Cardiac fibroblast (primary cell): ENCODE results near the gene SYNGAP1.

Source experiments
- DNase-seq, 2 donors: peaks; one replicate each; pipeline versions ENCODE4 v3.0.0 to v3.0.0-alpha.2; 2010; ENCODE audit warnings: low read depth in 2 of 2
- H3K4me3 ChIP-seq, 2 donors: replicated peaks in 1 of 2; 1 replicate in 1 of 2; 2 replicates in 1 of 2; pipeline ENCODE4 v1.5.1; 2011; ENCODE audit warnings: low read depth in 2 of 2, low read length in 2 of 2, mild to moderate bottlenecking in 2 of 2, moderate library complexity in 1 of 2
- CTCF ChIP-seq: IDR thresholded peaks from one replicate; pipeline ENCODE4 v1.5.1; 2011; ENCODE audit warnings: low read depth, mild to moderate bottlenecking, low read length, inconsistent platforms

The SYNGAP1 gene

GRCh38 chr6:33497157-33497556 lies 77.3 kb downstream of the SYNGAP1 start:
- no peak for TF ChIP-seq CTCF
- no peak for DNase-seq
- H3K4me3 ChIP-seq: no peak overlapping the region

GRCh38 chr6:33502486-33502885 lies 82.6 kb downstream of the SYNGAP1 start:
- TF ChIP-seq CTCF: no peak
- H3K4me3 ChIP-seq: no peak overlapping the region
- no peak for DNase-seq

- no peak overlapping the region for H3K4me3 ChIP-seq
- TF ChIP-seq CTCF: no peak
- DNase-seq: no peak
Measured at GRCh38 chr6:33504486-33504885, 84.6 kb downstream of the SYNGAP1 start.
